ENCODE data around the gene ARHGEF12. TPM values are rescaled to one million over a fixed set of nuclear protein-coding genes. Genes with fewer than 3 reads are reported as not detected.

ARHGEF12 gene
- total RNA-seq, 1 donor = 134 TPM

- no peak overlapping the region for H3K4me3 ChIP-seq (ENCODE audit: insufficient read depth, low read length)
- no peak overlapping the region for H3K27ac ChIP-seq (ENCODE audit: low read depth, low read length)
- H3K27me3 ChIP-seq (ENCODE audit: insufficient read depth, low read length) = peaks cover 17% of the 10 kb centered on the region
- TF ChIP-seq, protein P1, sequence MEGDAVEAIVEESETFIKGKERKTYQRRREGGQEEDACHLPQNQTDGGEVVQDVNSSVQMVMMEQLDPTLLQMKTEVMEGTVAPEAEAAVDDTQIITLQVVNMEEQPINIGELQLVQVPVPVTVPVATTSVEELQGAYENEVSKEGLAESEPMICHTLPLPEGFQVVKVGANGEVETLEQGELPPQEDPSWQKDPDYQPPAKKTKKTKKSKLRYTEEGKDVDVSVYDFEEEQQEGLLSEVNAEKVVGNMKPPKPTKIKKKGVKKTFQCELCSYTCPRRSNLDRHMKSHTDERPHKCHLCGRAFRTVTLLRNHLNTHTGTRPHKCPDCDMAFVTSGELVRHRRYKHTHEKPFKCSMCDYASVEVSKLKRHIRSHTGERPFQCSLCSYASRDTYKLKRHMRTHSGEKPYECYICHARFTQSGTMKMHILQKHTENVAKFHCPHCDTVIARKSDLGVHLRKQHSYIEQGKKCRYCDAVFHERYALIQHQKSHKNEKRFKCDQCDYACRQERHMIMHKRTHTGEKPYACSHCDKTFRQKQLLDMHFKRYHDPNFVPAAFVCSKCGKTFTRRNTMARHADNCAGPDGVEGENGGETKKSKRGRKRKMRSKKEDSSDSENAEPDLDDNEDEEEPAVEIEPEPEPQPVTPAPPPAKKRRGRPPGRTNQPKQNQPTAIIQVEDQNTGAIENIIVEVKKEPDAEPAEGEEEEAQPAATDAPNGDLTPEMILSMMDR (IDR thresholded peaks at IDR 0.05; ENCODE audit: extremely low read depth, low read depth, low read length) = no peak
- no peaks in the 10 kb centered on the region for H4K20me1 ChIP-seq (ENCODE audit: insufficient read depth, low read length)
- no peaks in the 10 kb centered on the region for H3K36me3 ChIP-seq (ENCODE audit: insufficient read depth, low read length)
- H3K9me3 ChIP-seq (ENCODE audit: low read depth, low read length) = no peaks in the 10 kb centered on the region
- H3K4me1 ChIP-seq (ENCODE audit: insufficient read depth, low read length) = no peaks in the 10 kb centered on the region
- H3K79me2 ChIP-seq (ENCODE audit: insufficient read depth, low read length) = no peaks in the 10 kb centered on the region
- no peak overlapping the region for H2AFZ ChIP-seq (ENCODE audit: low read length)
- DNase-seq (ENCODE audit: insufficient read length, low spot score, missing footprints) = no peak
- no peak overlapping the region for H3K4me2 ChIP-seq (ENCODE audit: insufficient read depth, low read length)
These were observed 190.0 kb downstream of the ARHGEF12 start for GRCh38 chr11:120526241-120526640.

GRCh38 chr11:120527111-120527761 lies 191.0 kb downstream of the ARHGEF12 start:
- Histone ChIP-seq H3K79me2 (ENCODE audit: insufficient read depth, low read length) (no peaks in the 10 kb centered on the region), H4K20me1 (ENCODE audit: insufficient read depth, low read length) (no peaks in the 10 kb centered on the region), H3K9me3 (ENCODE audit: low read depth, low read length) (no peaks in the 10 kb centered on the region), H2AFZ (ENCODE audit: low read length) (no peak overlapping the region), H3K27ac (ENCODE audit: low read depth, low read length) (no peak overlapping the region), H3K4me3 (ENCODE audit: insufficient read depth, low read length) (no peak overlapping the region), H3K36me3 (ENCODE audit: insufficient read depth, low read length) (no peaks in the 10 kb centered on the region), H3K4me1 (ENCODE audit: insufficient read depth, low read length) (peaks cover 3% of the 10 kb centered on the region), H3K4me2 (ENCODE audit: insufficient read depth, low read length) (no peak overlapping the region), H3K27me3 (ENCODE audit: insufficient read depth, low read length) (peaks cover 17% of the 10 kb centered on the region)
- TF ChIP-seq, protein P1 (IDR thresholded peaks at IDR 0.05; ENCODE audit: extremely low read depth, low read depth, low read length) = no peak
- DNase-seq (ENCODE audit: insufficient read length, low spot score, missing footprints) = peak; percentile 93

DNA sequence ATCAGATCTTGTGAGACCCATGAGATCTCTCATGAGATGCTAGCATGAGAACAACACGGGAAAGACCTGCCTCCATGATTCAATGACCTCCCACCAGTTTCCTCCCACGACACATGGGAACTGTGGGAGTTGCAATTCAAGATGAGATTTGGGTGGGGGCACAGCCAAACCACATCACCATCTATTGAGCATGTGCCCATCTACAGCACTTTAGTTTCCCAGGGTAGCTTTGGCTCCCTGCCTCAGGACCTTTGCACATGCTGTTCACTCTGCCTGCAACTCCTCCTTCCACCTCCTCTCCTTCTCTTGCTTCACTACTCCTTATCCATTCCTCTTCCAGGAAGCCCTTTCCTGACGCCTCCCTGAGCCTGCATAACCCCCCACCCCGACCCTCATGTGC lies 192.5 kb downstream of the ARHGEF12 start:
- Histone ChIP-seq H3K27me3 (ENCODE audit: insufficient read depth, low read length) (peaks cover 17% of the 10 kb centered on the region), H3K36me3 (ENCODE audit: insufficient read depth, low read length) (no peaks in the 10 kb centered on the region), H2AFZ (ENCODE audit: low read length) (no peak overlapping the region), H3K27ac (ENCODE audit: low read depth, low read length) (no peak overlapping the region), H3K4me3 (ENCODE audit: insufficient read depth, low read length) (no peak overlapping the region), H3K4me2 (ENCODE audit: insufficient read depth, low read length) (no peak overlapping the region), H4K20me1 (ENCODE audit: insufficient read depth, low read length) (no peaks in the 10 kb centered on the region), H3K9me3 (ENCODE audit: low read depth, low read length) (no peaks in the 10 kb centered on the region), H3K4me1 (ENCODE audit: insufficient read depth, low read length) (peaks cover 10% of the 10 kb centered on the region), H3K79me2 (ENCODE audit: insufficient read depth, low read length) (no peaks in the 10 kb centered on the region)
- TF ChIP-seq, protein P1 (IDR thresholded peaks at IDR 0.05; ENCODE audit: extremely low read depth, low read depth, low read length) = no peak
- no peak for DNase-seq (ENCODE audit: insufficient read length, low spot score, missing footprints)

- Histone ChIP-seq H3K9me3 (ENCODE audit: low read depth, low read length) (no peaks in the 10 kb centered on the region), H2AFZ (ENCODE audit: low read length) (no peak overlapping the region), H3K27me3 (ENCODE audit: insufficient read depth, low read length) (peaks cover 17% of the 10 kb centered on the region), H3K4me3 (ENCODE audit: insufficient read depth, low read length) (no peak overlapping the region), H3K4me1 (ENCODE audit: insufficient read depth, low read length) (peaks cover 10% of the 10 kb centered on the region), H3K27ac (ENCODE audit: low read depth, low read length) (no peak overlapping the region), H3K4me2 (ENCODE audit: insufficient read depth, low read length) (no peak overlapping the region), H4K20me1 (ENCODE audit: insufficient read depth, low read length) (no peaks in the 10 kb centered on the region), H3K36me3 (ENCODE audit: insufficient read depth, low read length) (no peaks in the 10 kb centered on the region), H3K79me2 (ENCODE audit: insufficient read depth, low read length) (no peaks in the 10 kb centered on the region)
- peak; percentile 82 for DNase-seq (ENCODE audit: insufficient read length, low spot score, missing footprints)
- TF ChIP-seq, protein P1 (IDR thresholded peaks at IDR 0.05; ENCODE audit: extremely low read depth, low read depth, low read length) = no peak
These were observed 193.0 kb downstream of the ARHGEF12 start for GRCh38 chr11:120529214-120529613.
